Natural killer cell (primary cell): ENCODE data around the gene PANX3. TPM values are rescaled to one million over a fixed set of nuclear protein-coding genes. Genes with fewer than 3 reads are reported as not detected.

Source experiments
- ATAC-seq, 3 donors: fragments of 150-1000 bp in 2 of 3; fragments of 200-7000 bp in 1 of 3; cut with Tn5 transposase; 1 replicate in 1 of 3; 2 replicates in 2 of 3; pipeline ENCODE4 v1.10.0; 2021; ENCODE audit warnings: mild to moderate bottlenecking in 2 of 3, moderate library complexity in 2 of 3
- DNase-seq, 2 donors: peaks; one replicate each; pipeline versions ENCODE4 v3.0.0 to v3.0.0-alpha.2; 2013 to 2021; ENCODE audit warnings: mixed read lengths in 1 of 2
- H3K27ac ChIP-seq: one replicate; pipeline ENCODE4 v1.5.1; 2013; ENCODE audit warnings: mild to moderate bottlenecking, low read length
- H3K27me3 ChIP-seq: one replicate; pipeline ENCODE4 v1.6.1; 2013; ENCODE audit warnings: low read length; ENCODE audit not compliant: control insufficient read depth, insufficient read depth
- H3K36me3 ChIP-seq: one replicate; pipeline ENCODE4 v1.6.1; 2013; ENCODE audit warnings: low read length; ENCODE audit not compliant: control insufficient read depth, insufficient read depth
- H3K4me1 ChIP-seq: one replicate; pipeline ENCODE4 v1.6.1; 2013; ENCODE audit warnings: low read length; ENCODE audit not compliant: control insufficient read depth, insufficient read depth
- H3K4me3 ChIP-seq: one replicate; pipeline ENCODE4 v1.5.1; 2013; ENCODE audit warnings: low read length
- H3K9me3 ChIP-seq: one replicate; pipeline ENCODE4 v1.6.1; 2013; ENCODE audit warnings: low read length; ENCODE audit not compliant: control insufficient read depth, insufficient read depth
- H3K27ac Mint-ChIP-seq, 2 donors: one replicate each; pipeline ENCODE4 v1.8.0; 2022; ENCODE audit warnings: mild to moderate bottlenecking in 2 of 2, mixed read lengths in 2 of 2, moderate library complexity in 1 of 2
- H3K27me3 Mint-ChIP-seq, 2 donors: one replicate each; pipeline ENCODE4 v1.8.0; 2022; ENCODE audit warnings: low read depth in 2 of 2, mixed read lengths in 2 of 2
- H3K36me3 Mint-ChIP-seq: one replicate; pipeline ENCODE4 v1.8.0; 2022; ENCODE audit warnings: mixed read lengths
- H3K4me1 Mint-ChIP-seq, 2 donors: one replicate each; pipeline ENCODE4 v1.8.0; 2022; ENCODE audit warnings: mixed read lengths in 2 of 2
- H3K4me3 Mint-ChIP-seq: one replicate; pipeline ENCODE4 v1.8.0; 2022; ENCODE audit warnings: mild to moderate bottlenecking, moderate library complexity, mixed read lengths
- H3K9me3 Mint-ChIP-seq, 2 donors: one replicate each; pipeline ENCODE4 v1.8.0; 2022; ENCODE audit warnings: mixed read lengths in 2 of 2
- CTCF ChIP-seq: fragments of 200-600 bp; IDR thresholded peaks from one replicate; pipeline ENCODE4 v1.8.0; 2022; ENCODE audit warnings: antibody characterized with exemption
- WGBS: methylation state at CpG from one replicate; pipeline ENCODE4 v1.1.7; 2013; ENCODE audit warnings: missing lambda C conversion rate; ENCODE audit not compliant: insufficient coverage; 5-methylcytosine and 5-hydroxymethylcytosine counted together
- intact Hi-C: fragments of 100-400 bp; cut with micrococcal nuclease; formaldehyde crosslinking; loops from one replicate; pipeline ENCODE4 v1.14.2; 2022
- total RNA-seq, 4 donors: library from RNA; stranded (reverse); fragments of 120-200 nt in 1 of 4; gene quantifications; one replicate each; pipeline versions ENCODE4 v1.2.3 to v1.2.4, GENCODE V29; 2013 to 2022

The PANX3 gene
- total RNA-seq, 3 donors from 2014 or later (not counting 1 experiment from before 2014, with no cell fraction given): not detected

GRCh38 chr11:124648610-124649009, 37.4 kb downstream of the PANX3 start:
- no peak for TF ChIP-seq CTCF
- no peaks in the 10 kb centered on the region for H3K9me3 Mint-ChIP-seq
- no peak overlapping the region for H3K27ac Mint-ChIP-seq
- 100% methylated on average over 5 of the region's 6 CpGs for whole genome bisulfite sequencing
- DNase-seq: no peak
- no peaks in the 10 kb centered on the region for H3K36me3 Mint-ChIP-seq
- H3K27ac ChIP-seq: no peak overlapping the region
- H3K27me3 ChIP-seq: no peaks in the 10 kb centered on the region
- no peaks in the 10 kb centered on the region for H3K9me3 ChIP-seq
- no peaks in the 10 kb centered on the region for H3K27me3 Mint-ChIP-seq
- no peak overlapping the region for H3K4me3 ChIP-seq
- no peak for ATAC-seq
- no peaks in the 10 kb centered on the region for H3K36me3 ChIP-seq
- peaks cover 6% of the 10 kb centered on the region in 2 donors for H3K4me1 Mint-ChIP-seq
- H3K4me3 Mint-ChIP-seq: no peak overlapping the region
- intact Hi-C loops: no loop called here
- no peaks in the 10 kb centered on the region for H3K4me1 ChIP-seq

DNA sequence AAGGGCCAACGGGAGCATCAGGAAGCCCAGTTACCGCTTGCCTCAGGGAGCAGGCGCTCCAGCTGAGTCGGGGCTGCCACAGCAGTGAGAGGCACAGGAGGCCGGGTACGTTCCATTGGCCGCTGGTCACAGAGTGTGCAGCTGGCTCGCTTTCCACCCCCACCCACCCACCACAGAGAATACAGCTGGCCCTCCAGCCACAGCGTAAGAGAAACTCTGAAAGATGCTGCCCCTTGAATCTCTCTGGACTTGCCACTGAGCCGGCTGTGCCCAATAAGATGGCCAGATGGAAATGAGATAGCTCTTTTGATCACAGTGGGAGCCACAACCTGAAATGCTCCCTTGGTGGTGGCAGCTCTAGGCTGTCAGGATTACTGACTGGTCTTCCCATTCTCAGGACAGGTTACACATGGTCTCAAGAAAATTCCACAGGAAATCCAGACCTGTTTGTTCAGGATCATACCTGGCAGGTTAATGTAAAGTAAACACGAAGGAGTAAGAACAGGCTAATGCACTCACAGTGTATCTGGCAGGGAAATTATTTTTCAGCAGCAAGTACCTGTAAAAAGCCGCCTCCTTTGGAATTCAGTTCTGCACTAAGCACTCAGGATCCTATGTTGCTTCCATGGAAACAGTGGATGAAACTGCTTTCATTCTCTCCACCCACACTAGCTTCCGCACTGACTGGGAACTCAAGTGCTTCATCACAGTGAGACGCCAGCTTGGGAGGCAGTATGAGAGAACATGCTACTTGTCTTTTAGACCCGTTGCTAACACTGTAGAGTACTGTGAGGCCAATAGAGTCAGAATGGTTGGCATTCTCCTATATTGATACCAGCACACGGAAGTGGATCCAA, 45.8 kb downstream of the PANX3 start:
- 91% methylated on average over 16 of the region's 16 CpGs for WGBS
- no peak overlapping the region for H3K4me3 ChIP-seq
- no peak for TF ChIP-seq CTCF
- H3K27me3 Mint-ChIP-seq: peaks cover 0 to 7% of the 10 kb centered on the region in 2 donors
- intact Hi-C loops: no loop called here
- no peaks in the 10 kb centered on the region for H3K27me3 ChIP-seq
- H3K27ac ChIP-seq: no peak overlapping the region
- no peaks in the 10 kb centered on the region for H3K4me1 Mint-ChIP-seq
- no peak overlapping the region for H3K27ac Mint-ChIP-seq
- no peak overlapping the region for H3K4me3 Mint-ChIP-seq
- no peaks in the 10 kb centered on the region for H3K4me1 ChIP-seq
- DNase-seq (no peak), ATAC-seq (no peak)
- H3K36me3 ChIP-seq: no peaks in the 10 kb centered on the region
- no peaks in the 10 kb centered on the region for H3K9me3 ChIP-seq
- no peaks in the 10 kb centered on the region for H3K9me3 Mint-ChIP-seq
- no peaks in the 10 kb centered on the region for H3K36me3 Mint-ChIP-seq

GRCh38 chr11:124657904-124658303, 46.7 kb downstream of the PANX3 start:
- Mint-ChIP-seq H3K27me3 (peaks cover 0 to 7% of the 10 kb centered on the region in 2 donors), H3K4me1 (no peaks in the 10 kb centered on the region), H3K4me3 (no peak overlapping the region), H3K27ac (no peak overlapping the region), H3K9me3 (no peaks in the 10 kb centered on the region), H3K36me3 (no peaks in the 10 kb centered on the region)
- 85% methylated on average over 4 of the region's 5 CpGs for WGBS
- ATAC-seq (no peak), DNase-seq (no peak)
- Histone ChIP-seq H3K27me3 (no peaks in the 10 kb centered on the region), H3K4me3 (no peak overlapping the region), H3K4me1 (no peaks in the 10 kb centered on the region), H3K36me3 (no peaks in the 10 kb centered on the region), H3K9me3 (no peaks in the 10 kb centered on the region), H3K27ac (no peak overlapping the region)
- TF ChIP-seq CTCF: no peak
- intact Hi-C loops: no loop called here

DNA sequence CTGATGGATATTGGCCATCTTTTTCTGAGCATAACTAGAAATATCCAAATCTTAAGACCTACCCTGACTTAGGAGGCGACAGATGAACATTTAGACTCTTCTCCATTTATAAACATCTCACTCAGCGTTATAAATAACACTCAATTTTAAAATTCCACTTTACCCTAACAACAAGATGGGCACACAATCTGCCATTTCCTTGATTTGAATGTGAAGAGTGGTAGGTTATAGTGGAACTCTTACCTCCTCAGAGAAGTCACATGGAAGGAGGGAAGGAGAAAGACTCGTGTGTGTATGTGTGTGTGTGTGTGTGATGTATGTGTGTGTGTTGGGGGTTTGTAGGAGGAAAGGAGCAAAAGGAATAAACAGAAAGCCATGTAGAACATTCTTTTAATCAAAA, 47.3 kb downstream of the PANX3 start:
- Mint-ChIP-seq H3K4me1 (no peaks in the 10 kb centered on the region), H3K36me3 (no peaks in the 10 kb centered on the region), H3K27me3 (peaks cover 0 to 7% of the 10 kb centered on the region in 2 donors), H3K4me3 (no peak overlapping the region), H3K27ac (no peak overlapping the region), H3K9me3 (no peaks in the 10 kb centered on the region)
- intact Hi-C loops: no loop called here
- Histone ChIP-seq H3K4me1 (no peaks in the 10 kb centered on the region), H3K27ac (no peak overlapping the region), H3K4me3 (no peak overlapping the region), H3K27me3 (no peaks in the 10 kb centered on the region), H3K36me3 (no peaks in the 10 kb centered on the region), H3K9me3 (no peaks in the 10 kb centered on the region)
- WGBS: 94% methylated on average over 3 of the region's 3 CpGs
- no peak for TF ChIP-seq CTCF
- no peak for ATAC-seq
- DNase-seq: no peak
